Ascending aorta (tissue), 2 donors: Measurements from ENCODE around the gene ITPK1. TPM values are rescaled to one million over a fixed set of nuclear protein-coding genes. Genes with fewer than 3 reads are reported as not detected.

Source experiments
- DNase-seq, 2 donors: peaks; one replicate each; pipeline ENCODE4 v3.0.0-alpha.2; 2019; ENCODE audit warnings: low spot score in 2 of 2
- H3K27ac ChIP-seq, 2 donors: fragments of 200-600 bp; sonication (generic); one replicate each; pipeline ENCODE4 v1.5.1; 2016 to 2017; ENCODE audit warnings: mild to moderate bottlenecking in 1 of 2
- H3K27me3 ChIP-seq: fragments of 200-600 bp; sonication (generic); one replicate; pipeline ENCODE4 v1.5.1; 2017
- H3K36me3 ChIP-seq, 2 donors: fragments of 200-600 bp; sonication (generic); one replicate each; pipeline ENCODE4 v1.5.1; 2016
- H3K4me1 ChIP-seq, 2 donors: fragments of 200-600 bp; sonication (generic); one replicate each; pipeline ENCODE4 v1.5.1; 2016 to 2017; ENCODE audit warnings: mild to moderate bottlenecking in 1 of 2
- H3K4me3 ChIP-seq, 2 donors: fragments of 200-600 bp; sonication (generic); one replicate each; pipeline ENCODE4 v1.5.1; 2016 to 2017; ENCODE audit warnings: mild to moderate bottlenecking in 1 of 2
- H3K9me3 ChIP-seq, 2 donors: fragments of 200-600 bp; sonication (generic); one replicate each; pipeline ENCODE4 v1.5.1; 2016
- CTCF ChIP-seq, 3 experiments: fragments of 200-600 bp in 2 of 3; fragments of 450-650 bp in 1 of 3; sonication (generic) in 2 of 3; IDR thresholded peaks; one replicate each; pipeline ENCODE4 v1.5.1; 2016 to 2019; ENCODE audit warnings: antibody characterized with exemption in 3 of 3, mild to moderate bottlenecking in 1 of 3, moderate library complexity in 1 of 3
- intact Hi-C: fragments of 100-400 bp; cut with DNase I; formaldehyde crosslinking; loops from one replicate; pipeline ENCODE4 v1.15.1; 2023
- total RNA-seq: library from RNA; depleted of rRNA; stranded (reverse); fragments of >200 nt; gene quantifications from one replicate; pipeline ENCODE4 v1.1.0, GENCODE V29; 2016

Gene ITPK1
- total RNA-seq, 1 donor from 2014 or later: 85.3 TPM

DNA sequence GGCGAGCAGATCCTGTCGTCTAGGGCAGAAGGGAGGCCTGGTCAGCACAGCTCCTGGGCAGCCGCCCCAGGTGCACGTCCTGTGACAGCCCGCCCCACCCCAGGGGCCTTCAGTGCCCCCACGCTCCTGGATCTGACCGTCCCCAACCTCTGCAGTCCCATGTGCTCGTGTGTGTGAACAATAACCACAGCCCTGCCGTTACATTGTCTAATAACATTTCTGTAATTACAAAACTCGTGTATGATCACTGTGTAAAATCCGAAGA is 153.0 kb downstream of the ITPK1 start:
- peaks cover 0 to 3% of the 10 kb centered on the region in 2 donors for H3K4me1 ChIP-seq
- no peak overlapping the region for H3K27ac ChIP-seq
- no peak for DNase-seq
- peaks cover 15 to 20% of the 10 kb centered on the region in 2 donors for H3K36me3 ChIP-seq
- intact Hi-C loops: no loop called here
- no peaks in the 10 kb centered on the region for H3K9me3 ChIP-seq
- H3K27me3 ChIP-seq: no peaks in the 10 kb centered on the region
- TF ChIP-seq CTCF (IDR thresholded peaks at IDR 0.05): no peak
- H3K4me3 ChIP-seq: no peak overlapping the region

GRCh38 chr14:92962031-92962830 is 153.5 kb downstream of the ITPK1 start:
- Histone ChIP-seq H3K4me1 (peaks cover 0 to 3% of the 10 kb centered on the region in 2 donors), H3K27me3 (no peaks in the 10 kb centered on the region), H3K9me3 (no peaks in the 10 kb centered on the region), H3K27ac (no peak overlapping the region), H3K36me3 (peaks cover 15 to 25% of the 10 kb centered on the region in 2 donors), H3K4me3 (no peak overlapping the region)
- intact Hi-C loops: no loop called here
- no peak for TF ChIP-seq CTCF (IDR thresholded peaks at IDR 0.05)
- no peak for DNase-seq

- intact Hi-C loops: no loop called here
- Histone ChIP-seq H3K4me3 (no peak overlapping the region), H3K9me3 (no peaks in the 10 kb centered on the region), H3K4me1 (peaks cover 0 to 3% of the 10 kb centered on the region in 2 donors), H3K36me3 (peaks cover 19 to 32% of the 10 kb centered on the region in 2 donors), H3K27ac (no peak overlapping the region), H3K27me3 (no peaks in the 10 kb centered on the region)
- no peak for TF ChIP-seq CTCF (IDR thresholded peaks at IDR 0.05)
- no peak for DNase-seq
Observed at GRCh38 chr14:92961567-92961855, 154.2 kb downstream of the ITPK1 start.

DNA sequence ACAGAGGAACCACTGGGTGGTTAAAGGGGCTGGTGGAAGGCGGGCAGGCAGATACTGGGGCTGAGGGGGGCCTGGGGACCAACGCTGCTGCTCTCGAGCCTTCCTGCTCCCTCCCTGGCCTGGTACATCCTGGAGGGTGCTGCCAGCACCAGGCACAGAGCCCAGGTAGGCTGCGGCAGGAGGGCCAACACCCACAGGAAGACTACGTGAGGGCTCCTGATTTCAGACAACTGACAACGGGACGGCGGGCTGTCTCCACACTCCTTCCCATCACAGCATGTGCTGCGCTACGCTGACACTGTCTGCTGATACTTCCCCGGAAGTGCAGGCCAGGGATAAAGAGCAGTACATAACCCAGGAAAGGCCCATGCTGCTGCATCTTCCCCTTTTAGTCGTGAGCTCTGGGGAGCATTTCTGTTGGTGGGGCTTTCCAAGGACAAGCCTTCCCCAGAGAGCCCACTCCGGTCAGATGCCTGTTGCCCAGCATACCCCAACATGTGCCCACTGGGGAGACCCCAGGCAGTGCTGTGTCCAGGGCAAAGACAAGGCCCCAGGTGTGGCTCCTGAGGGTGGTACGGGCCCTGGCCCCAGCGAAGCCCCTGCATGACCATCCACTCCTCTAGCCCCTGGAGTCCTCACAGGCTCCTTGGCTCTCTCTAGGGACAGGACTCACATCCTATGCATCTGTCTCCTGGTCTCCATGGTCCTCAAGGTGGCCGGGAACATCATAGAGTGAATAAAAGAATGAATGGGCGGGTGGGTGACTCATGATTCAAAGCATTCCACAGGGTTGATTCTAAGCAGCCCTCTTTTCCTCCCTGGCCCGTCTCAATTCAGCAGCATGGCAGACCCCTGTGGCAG is 154.8 kb downstream of the ITPK1 start:
- Histone ChIP-seq H3K27ac (no peak overlapping the region), H3K4me3 (no peak overlapping the region), H3K36me3 (peaks cover 19 to 36% of the 10 kb centered on the region in 2 donors), H3K4me1 (peaks cover 0 to 3% of the 10 kb centered on the region in 2 donors), H3K9me3 (no peaks in the 10 kb centered on the region), H3K27me3 (no peaks in the 10 kb centered on the region)
- no peak for TF ChIP-seq CTCF (IDR thresholded peaks at IDR 0.05)
- intact Hi-C loops: no loop called here
- DNase-seq: no peak

- H3K36me3 ChIP-seq: peaks cover 19 to 38% of the 10 kb centered on the region in 2 donors
- no peak overlapping the region for H3K27ac ChIP-seq
- intact Hi-C loops: no loop called here
- no peak for DNase-seq
- no peak overlapping the region for H3K4me3 ChIP-seq
- peaks cover 0 to 3% of the 10 kb centered on the region in 2 donors for H3K4me1 ChIP-seq
- no peaks in the 10 kb centered on the region for H3K27me3 ChIP-seq
- no peak for TF ChIP-seq CTCF (IDR thresholded peaks at IDR 0.05)
- H3K9me3 ChIP-seq: no peaks in the 10 kb centered on the region
Observed at GRCh38 chr14:92959761-92960680, 155.7 kb downstream of the ITPK1 start.
